ENCODE data around the gene ETNPPL. TPM values are rescaled to one million over a fixed set of nuclear protein-coding genes. Genes with fewer than 3 reads are reported as not detected.

Gene ETNPPL
- total and polyA plus RNA-seq, 2 of the 13 experiments (the other 11 are each of a cell fraction or from before 2014, with no cell fraction given) = 1.4 to 6.0 TPM

- 10% methylated on average over 3 of the region's 3 CpGs for WGBS (ENCODE audit: low lambda C conversion rate)
- Histone ChIP-seq H3K9me3 (ENCODE audit: low read length) (no peaks in the 10 kb centered on the region), H2AFZ (ENCODE audit: low read length) (no peak overlapping the region), H3K27ac (ENCODE audit: extremely low read length, insufficient read depth, low read length) (no peak overlapping the region), H3K9ac (ENCODE audit: insufficient read depth, low read depth, low read length) (no peak overlapping the region), H3K79me2 (ENCODE audit: insufficient read depth, low read length) (no peaks in the 10 kb centered on the region), H3K27me3 (ENCODE audit: control insufficient read depth in 1 of 2, insufficient read depth in 2 of 2, low read length in 2 of 2) (no peaks in the 10 kb centered on the region; a peak in 1 of 5 replicates), H4K20me1 (ENCODE audit: insufficient read depth, low read length) (no peaks in the 10 kb centered on the region), H3K4me1 (ENCODE audit: insufficient read depth, low read length) (no peaks in the 10 kb centered on the region), H3K36me3 (replicated peaks in 1 of 2; ENCODE audit: control insufficient read depth in 1 of 2, insufficient read depth in 2 of 2, low read length in 2 of 2) (no peaks in the 10 kb centered on the region), H3K4me2 (ENCODE audit: low read depth, low read length) (no peak overlapping the region), H3K4me3 (replicated peaks in 1 of 3; ENCODE audit: insufficient read depth in 1 of 3, low read depth in 2 of 3, low read length in 3 of 3) (no peak overlapping the region)
- CTCF ChIA-PET (ENCODE audit: low intra/inter-chr PET ratio, low total read pairs) = no interaction called here
- POLR2A ChIA-PET = no interaction called here
- no TSS peak for BruUV-seq (replicated peaks)
- ATAC-seq (no peak), DNase-seq (ENCODE audit: low spot score) (no peak), FAIRE-seq (no peak)
- TF ChIP-seq PITX1 (CRISPR knock-in tag; IDR thresholded peaks at IDR 0.05) (no peak), MEF2D (CRISPR knock-in tag; IDR thresholded peaks at IDR 0.05) (no peak), ZBTB8A (CRISPR knock-in tag; IDR thresholded peaks at IDR 0.05; ENCODE audit: borderline replicate concordance, low read depth) (no peak), ZNF101 (CRISPR knock-in tag; IDR thresholded peaks at IDR 0.05; ENCODE audit: borderline replicate concordance, low read depth) (no peak), TSC22D2 (CRISPR knock-in tag; IDR thresholded peaks at IDR 0.05; ENCODE audit: borderline replicate concordance) (no peak), ZBTB39 (CRISPR knock-in tag; IDR thresholded peaks at IDR 0.05) (no peak)
- in situ Hi-C loops (cut with HindIII; ENCODE audit: extremely low pct_ligation_motif_present, low pct_unique_long_range_greater_than_20kb) (no loop called here), intact Hi-C loops (cut with micrococcal nuclease; ENCODE audit: unreplicated experiment) (no loop called here)
Observed at GRCh38 chr4:108702960-108703359, 59.9 kb downstream of the ETNPPL start.

All from HepG2 (cell line).